ENCODE measurements around the gene MLXIP.

Gene MLXIP

GRCh38 chr12:122078141-122079032 lies at the start of gene MLXIP (continued):
- no peak for TF ChIP-seq ZNF23 (tag by site-specific recombination; IDR thresholded peaks at IDR 0.05; ENCODE audit: borderline replicate concordance)
- no peak for TF ChIP-seq ZNF544 (tag by site-specific recombination; IDR thresholded peaks at IDR 0.05)
- no peak for TF ChIP-seq ZNF239 (tag by site-specific recombination; IDR thresholded peaks at IDR 0.05)
- no peak for TF ChIP-seq ZBTB44 (tag by site-specific recombination; IDR thresholded peaks at IDR 0.05)
- TF ChIP-seq SCRT1 (tag by site-specific recombination; IDR thresholded peaks at IDR 0.05; ENCODE audit: borderline replicate concordance), result no peak
- peak; percentile 98; the same call in 1 of the 2 replicates for TF ChIP-seq KLF8 (tag by site-specific recombination; IDR thresholded peaks at IDR 0.05)
- no peak for TF ChIP-seq RBAK (tag by site-specific recombination; IDR thresholded peaks at IDR 0.05)

GRCh38 chr12:122028905-122029560 lies 49.5 kb upstream of the MLXIP start:
- no peaks in the 10 kb centered on the region for H3K9me3 ChIP-seq (ENCODE audit: control insufficient read depth, insufficient read depth, low read depth, low read length)
- TF ChIP-seq SCRT1 (tag by site-specific recombination; IDR thresholded peaks at IDR 0.05; ENCODE audit: borderline replicate concordance) (no peak), ZNF211 (tag by site-specific recombination; IDR thresholded peaks at IDR 0.05; ENCODE audit: low read depth) (no peak), ZNF18 (tag by site-specific recombination; IDR thresholded peaks at IDR 0.05) (no peak), ZNF529 (tag by site-specific recombination; IDR thresholded peaks at IDR 0.05; ENCODE audit: insufficient replicate concordance) (no peak), ZNF580 (tag by site-specific recombination; IDR thresholded peaks at IDR 0.05) (no peak), ZNF548 (tag by site-specific recombination; IDR thresholded peaks at IDR 0.05) (no peak), ZNF518A (tag by site-specific recombination; conservative IDR thresholded peaks at IDR 0.05; ENCODE audit: low read depth) (no peak), ZNF768 (tag by site-specific recombination; IDR thresholded peaks at IDR 0.05) (no peak), ZNF792 (tag by site-specific recombination; IDR thresholded peaks at IDR 0.05) (no peak), ZNF112 (tag by site-specific recombination; IDR thresholded peaks at IDR 0.05) (no peak)
- H3K4me3 ChIP-seq (ENCODE audit: low read depth, low read length), result no peak overlapping the region
- ChIA-PET POLR2A (interaction anchor here (0.7 kb wide), 1 partner anchor 15 kb away, joined by 4 read pairs; no protein-coding TSS in a partner anchor), CTCF (no interaction called here)
- H3K4me1 ChIP-seq (ENCODE audit: control insufficient read depth, insufficient read depth, low read length), result peaks cover 3% of the 10 kb centered on the region
- peaks cover 3 to 5% of the 10 kb centered on the region in 2 experiments; a peak in 2 of 3 replicates for H3K36me3 ChIP-seq (ENCODE audit: control insufficient read depth in 2 of 2, insufficient read depth in 1 of 2, low read length in 2 of 2)
- H3K27ac ChIP-seq (ENCODE audit: extremely low read depth, low read depth, low read length), result no peak overlapping the region

Measured in HEK293 (cell line).